ENCODE results near the gene DUSP1. TPM values are rescaled to one million over a fixed set of nuclear protein-coding genes. Genes with fewer than 3 reads are reported as not detected.

The DUSP1 gene
- total and polyA plus RNA-seq, 2 of the 4 experiments (the other 2 are of a cell fraction) = 304 to 467 TPM

GRCh38 chr5:172729588-172729987, 41.4 kb downstream of the DUSP1 start:
- Histone ChIP-seq H4K5ac (ENCODE audit: low read depth, low read length) (no peak overlapping the region), H4K8ac (ENCODE audit: low read depth in 2 of 2, low read length in 2 of 2) (no peak overlapping the region), H3K14ac (replicated peaks; ENCODE audit: low read depth, low read length) (no peak overlapping the region), H3K27ac (ENCODE audit: insufficient read depth, low read length) (no peak overlapping the region), H3K4me1 (ENCODE audit: control insufficient read depth, insufficient read depth, low read length) (peaks cover 10% of the 10 kb centered on the region), H2AFZ (replicated peaks; ENCODE audit: low read length, poor library complexity) (no peak overlapping the region), H2BK5ac (ENCODE audit: low read depth, low read length, poor library complexity, severe bottlenecking) (no peak overlapping the region), H3K27me3 (ENCODE audit: control insufficient read depth, insufficient read depth, low read length) (peaks cover 2% of the 10 kb centered on the region; the same call in 1 of the 2 replicates), H4K91ac (ENCODE audit: insufficient read depth, low read depth, low read length) (no peak overlapping the region), H3K9me3 (ENCODE audit: control insufficient read depth, insufficient read depth, low read length) (no peaks in the 10 kb centered on the region), H3K4me2 (ENCODE audit: low read depth, low read length) (no peak overlapping the region), H3K23ac (ENCODE audit: low read depth, low read length) (no peak overlapping the region), H2BK15ac (ENCODE audit: low read depth, low read length) (no peak overlapping the region), H2AK9ac (replicated peaks; ENCODE audit: low read depth, low read length, poor library complexity) (no peak overlapping the region), H3K9ac (ENCODE audit: low read depth, low read length) (no peak overlapping the region), H3K56ac (ENCODE audit: extremely low read depth, insufficient read depth, low read length) (no peak overlapping the region), H3K9me1 (ENCODE audit: insufficient read depth, low read length) (0 out of 2 replicates have a peak, but pooled peaks cover 9% of the 10 kb centered on the region), H3K18ac (ENCODE audit: low read depth, low read length) (no peak overlapping the region), H2BK20ac (ENCODE audit: low read depth, low read length) (no peak overlapping the region), H3K4me3 (ENCODE audit: insufficient read depth, low read depth, low read length) (no peak overlapping the region), H3K4ac (ENCODE audit: low read depth, low read length) (no peak overlapping the region), H2AK5ac (ENCODE audit: low read depth, low read length) (no peak overlapping the region), H2BK120ac (ENCODE audit: low read depth, low read length) (no peak overlapping the region), H4K20me1 (ENCODE audit: insufficient read depth, low read length) (no peaks in the 10 kb centered on the region), H3K36me3 (ENCODE audit: control insufficient read depth, insufficient read depth, low read length) (no peaks in the 10 kb centered on the region), H3K79me1 (ENCODE audit: low read depth in 1 of 2, low read length in 2 of 2) (no peaks in the 10 kb centered on the region)
- DNase-seq (no peak), ATAC-seq (ENCODE audit: low read depth) (no peak)
- TF ChIP-seq MAZ (IDR thresholded peaks at IDR 0.05; ENCODE audit: borderline replicate concordance, low read depth, low read length) = no peak
- no peak for TF ChIP-seq SMC3 (IDR thresholded peaks at IDR 0.05; ENCODE audit: low read depth, low read length)
- no peak for TF ChIP-seq CEBPB (IDR thresholded peaks at IDR 0.05; ENCODE audit: low read depth, low read length)
- TF ChIP-seq USF2 (IDR thresholded peaks at IDR 0.05; ENCODE audit: low read depth, low read length) = no peak
- TF ChIP-seq POLR2A (IDR thresholded peaks at IDR 0.05; ENCODE audit: low read depth, low read length) = no peak
- no peak for TF ChIP-seq RCOR1 (IDR thresholded peaks at IDR 0.05; ENCODE audit: insufficient replicate concordance, low read length)
- TF ChIP-seq MAFK (IDR thresholded peaks at IDR 0.05; ENCODE audit: low read depth, low read length) = no peak
- TF ChIP-seq FOS (IDR thresholded peaks at IDR 0.05; ENCODE audit: low read depth, low read length) = no peak
- TF ChIP-seq RAD21 (IDR thresholded peaks at IDR 0.05; ENCODE audit: low read length) = no peak
- no peak for TF ChIP-seq ELK1 (IDR thresholded peaks at IDR 0.05; ENCODE audit: borderline replicate concordance, low read depth, low read length)
- TF ChIP-seq CTCF (conservative IDR thresholded peaks at IDR 0.05; ENCODE audit: low read depth, low read length) = no peak
- TF ChIP-seq BHLHE40 (IDR thresholded peaks at IDR 0.05; ENCODE audit: low read depth, low read length) = no peak
- intact Hi-C loops (cut with micrococcal nuclease) (no loop called here), dilution Hi-C loops (cut with HindIII; ENCODE audit: low sequenced_read_pairs, unreplicated experiment) (no loop called here), in situ Hi-C loops (cut with MboI; ENCODE audit: low sequenced_read_pairs) (no loop called here)
- POLR2A ChIA-PET (ENCODE audit: unreplicated experiment) = no interaction called here
- CTCF ChIA-PET = interaction anchor here (1.4 kb wide), 1 partner anchor 15 kb away, joined by 3 read pairs; no protein-coding TSS in a partner anchor
- WGBS, 2 experiments (ENCODE audit: extremely low coverage in 2 of 2, insufficient read length in 1 of 2) = 80% methylated on average over 7 of the region's 13 CpGs; no CpG with 5 or more reads in 1 of the 2 experiments
- no TSS peak for BruUV-seq (replicated peaks)
